ENCODE data around the gene NUMBL. TPM values are rescaled to one million over a fixed set of nuclear protein-coding genes. Genes with fewer than 3 reads are reported as not detected.

The NUMBL gene
- total and polyA plus RNA-seq, 9 of the 15 experiments (the other 6 are each of a cell fraction or from before 2014, with no cell fraction given): 0.39 to 38.6 (median 6.6) TPM

GRCh38 chr19:40716482-40717324 lies 26.3 kb upstream of the NUMBL start, which contains the start of the genes COQ8B and ITPKC (continued):
- TF ChIP-seq RBBP5 (IDR thresholded peaks at IDR 0.05; ENCODE audit: borderline replicate concordance, insufficient read depth, low read length, poor library complexity, severe bottlenecking): peak; percentile 70
- TF ChIP-seq CREB1 (IDR thresholded peaks at IDR 0.05): peak; percentile 93
- TF ChIP-seq CREB1 (CRISPR knock-in tag; IDR thresholded peaks at IDR 0.05): peak; percentile 90
- TF ChIP-seq KAT8 (IDR thresholded peaks at IDR 0.05; ENCODE audit: low read depth): no peak
- TF ChIP-seq ZSCAN29 (IDR thresholded peaks at IDR 0.05): no peak
- TF ChIP-seq FOXP4 (CRISPR knock-in tag; IDR thresholded peaks at IDR 0.05; ENCODE audit: borderline replicate concordance): no peak
- TF ChIP-seq ZNF639 (CRISPR knock-in tag; conservative IDR thresholded peaks at IDR 0.05 in 1 of 2, IDR thresholded peaks at IDR 0.05 in 1 of 2): peak in 1 of 2 experiments; percentile 44; a peak in 2 of 4 replicates
- TF ChIP-seq KDM2B (CRISPR knock-in tag; IDR thresholded peaks at IDR 0.05): no peak
- TF ChIP-seq ATF6 (CRISPR knock-in tag; IDR thresholded peaks at IDR 0.05): no peak
- TF ChIP-seq PATZ1 (CRISPR knock-in tag; IDR thresholded peaks at IDR 0.05; ENCODE audit: borderline replicate concordance): no peak
- no peak for TF ChIP-seq ZNF507 (tag; conservative IDR thresholded peaks at IDR 0.05)
- TF ChIP-seq E2F5 (CRISPR knock-in tag; IDR thresholded peaks at IDR 0.05): no peak
- no peak for TF ChIP-seq ZNF75A (CRISPR knock-in tag; IDR thresholded peaks at IDR 0.05)
- peak; percentile 64 for TF ChIP-seq ATF1 (CRISPR knock-in tag; IDR thresholded peaks at IDR 0.05)
- TF ChIP-seq ATF1 (tag; IDR thresholded peaks at IDR 0.05): peak; percentile 91
- TF ChIP-seq ELK1 (CRISPR knock-in tag; IDR thresholded peaks at IDR 0.05): no peak
- TF ChIP-seq PRMT5 (CRISPR knock-in tag; IDR thresholded peaks at IDR 0.05): no peak

Data from K562 (cell line).